ENCODE measurements around the gene SRPK2.
"Not testable (repeated sequence)": the region's sequence is repeated elsewhere in the genome, so short reads cannot be mapped to it uniquely, and the experiment has no call there.

The SRPK2 gene

DNA sequence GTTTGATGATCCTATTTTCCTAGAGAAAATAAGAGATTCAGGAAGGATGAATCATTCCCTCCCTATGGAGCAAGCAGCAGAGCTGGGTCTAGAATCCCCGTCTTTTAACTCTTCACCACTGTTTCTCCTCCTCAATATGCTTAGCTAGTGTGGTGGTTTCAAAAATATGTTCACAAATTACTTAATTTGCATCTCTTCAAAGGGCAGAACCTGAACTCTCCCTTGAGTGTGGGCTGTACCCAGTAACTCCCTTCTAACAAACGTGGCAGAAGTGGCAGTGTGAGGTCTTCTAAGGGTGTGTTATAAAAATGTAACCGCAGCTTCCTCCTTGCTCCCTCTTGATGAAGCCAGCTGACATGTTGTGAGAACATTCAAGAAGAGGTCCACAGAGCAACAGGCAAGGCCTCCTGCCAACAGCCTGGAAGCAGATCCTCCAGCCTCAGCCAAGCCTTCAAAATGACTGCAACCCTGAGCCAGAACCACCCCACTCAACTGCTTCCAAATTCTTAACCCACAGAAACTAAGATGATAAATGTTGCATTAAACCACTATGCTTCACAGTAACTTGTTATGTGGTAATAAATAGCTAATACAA is 36.6 kb downstream of the SRPK2 start:
- no peaks in the 10 kb centered on the region for H3K9me3 ChIP-seq (ENCODE audit: control insufficient read depth, low read depth, low read length)
- no peaks in the 10 kb centered on the region for H3K4me1 ChIP-seq (ENCODE audit: control insufficient read depth, low read depth, low read length)
- H3K27me3 ChIP-seq (ENCODE audit: control insufficient read depth, insufficient read depth, low read length): no peaks in the 10 kb centered on the region
- H3K4me3 ChIP-seq (ENCODE audit: low read length): no peak overlapping the region
- H3K9ac ChIP-seq (ENCODE audit: low read length): no peak overlapping the region
- H3K27ac ChIP-seq (ENCODE audit: low read length): no peak overlapping the region
- no peaks in the 10 kb centered on the region for H3K36me3 ChIP-seq (ENCODE audit: control insufficient read depth, low read depth, low read length)

GRCh38 chr7:105350906-105351305 is 37.8 kb downstream of the SRPK2 start:
- Histone ChIP-seq H3K27me3 (ENCODE audit: control insufficient read depth, insufficient read depth, low read length) (no peaks in the 10 kb centered on the region), H3K9me3 (ENCODE audit: control insufficient read depth, low read depth, low read length) (no peaks in the 10 kb centered on the region), H3K27ac (ENCODE audit: low read length) (no peak overlapping the region), H3K4me3 (ENCODE audit: low read length) (no peak overlapping the region), H3K4me1 (ENCODE audit: control insufficient read depth, low read depth, low read length) (no peaks in the 10 kb centered on the region), H3K36me3 (ENCODE audit: control insufficient read depth, low read depth, low read length) (no peaks in the 10 kb centered on the region), H3K9ac (ENCODE audit: low read length) (no peak overlapping the region)

DNA sequence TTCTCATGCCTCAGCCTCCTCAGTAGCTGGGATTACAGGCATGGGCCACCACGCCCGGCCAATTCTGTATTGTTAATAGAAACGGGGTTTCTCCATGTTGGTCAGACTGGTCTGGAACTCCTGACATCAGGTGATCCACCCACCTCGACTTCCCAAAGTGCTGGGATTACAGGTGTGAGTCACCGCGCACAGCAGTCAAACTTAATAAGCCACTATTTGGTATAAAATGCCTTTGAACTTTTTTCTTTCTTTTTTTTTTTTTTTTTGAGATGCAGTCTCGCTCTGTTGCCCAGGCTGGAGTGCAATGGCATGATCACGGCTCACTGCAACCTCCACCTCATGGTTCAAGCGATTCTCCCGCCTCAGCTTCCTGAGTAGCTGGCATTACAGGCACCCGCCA is 40.5 kb downstream of the SRPK2 start:
- not testable (repeated sequence) for H3K9ac ChIP-seq (ENCODE audit: low read length); H3K36me3 ChIP-seq (ENCODE audit: control insufficient read depth, low read depth, low read length); H3K27ac ChIP-seq (ENCODE audit: low read length); H3K4me3 ChIP-seq (ENCODE audit: low read length); H3K9me3 ChIP-seq (ENCODE audit: control insufficient read depth, low read depth, low read length); H3K4me1 ChIP-seq (ENCODE audit: control insufficient read depth, low read depth, low read length); H3K27me3 ChIP-seq (ENCODE audit: control insufficient read depth, insufficient read depth, low read length)

DNA sequence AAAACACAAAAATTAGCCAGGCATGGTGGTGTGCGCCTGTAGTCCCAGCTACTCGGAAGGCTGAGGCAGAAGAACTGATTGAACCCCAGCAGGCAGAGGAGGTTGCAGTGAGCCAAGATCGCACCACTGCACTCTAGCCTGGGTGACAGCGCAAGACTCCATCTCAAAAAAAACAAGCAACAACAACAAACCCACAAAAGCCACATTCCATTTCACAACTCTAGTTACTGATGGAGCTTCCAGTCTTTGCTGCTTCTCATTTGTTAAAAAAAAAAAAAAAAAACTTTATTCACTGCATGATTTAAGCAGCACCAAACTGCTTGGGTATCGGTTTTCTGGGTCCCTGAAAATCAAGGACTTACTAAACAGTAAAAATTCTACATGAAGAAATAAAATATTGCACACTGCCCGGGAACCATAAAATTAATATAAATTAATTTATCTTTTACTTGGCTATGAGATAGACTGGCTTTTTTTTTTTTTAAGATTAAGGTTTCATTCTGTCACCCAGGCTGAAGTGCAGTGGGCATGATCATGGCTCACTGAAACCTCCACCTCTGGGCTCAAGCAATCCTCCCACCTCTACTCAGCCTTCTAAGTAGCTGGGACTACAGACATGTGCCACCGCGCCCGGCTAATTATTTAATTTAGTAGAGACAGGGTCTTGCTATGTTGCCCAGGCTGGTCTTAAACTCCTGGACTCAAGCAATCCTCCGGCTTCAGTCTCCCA is 42.0 kb downstream of the SRPK2 start:
- Histone ChIP-seq H3K27me3 (ENCODE audit: control insufficient read depth, insufficient read depth, low read length) (no peaks in the 10 kb centered on the region), H3K27ac (ENCODE audit: low read length) (no peak overlapping the region), H3K4me3 (ENCODE audit: low read length) (no peak overlapping the region), H3K9ac (ENCODE audit: low read length) (no peak overlapping the region), H3K36me3 (ENCODE audit: control insufficient read depth, low read depth, low read length) (no peaks in the 10 kb centered on the region), H3K9me3 (ENCODE audit: control insufficient read depth, low read depth, low read length) (no peaks in the 10 kb centered on the region), H3K4me1 (ENCODE audit: control insufficient read depth, low read depth, low read length) (peaks cover 9% of the 10 kb centered on the region)

- Histone ChIP-seq H3K9ac (ENCODE audit: low read length) (no peak overlapping the region), H3K4me3 (ENCODE audit: low read length) (no peak overlapping the region), H3K36me3 (ENCODE audit: control insufficient read depth, low read depth, low read length) (no peaks in the 10 kb centered on the region), H3K9me3 (ENCODE audit: control insufficient read depth, low read depth, low read length) (no peaks in the 10 kb centered on the region), H3K27ac (ENCODE audit: low read length) (no peak overlapping the region), H3K27me3 (ENCODE audit: control insufficient read depth, insufficient read depth, low read length) (no peaks in the 10 kb centered on the region), H3K4me1 (ENCODE audit: control insufficient read depth, low read depth, low read length) (peaks cover 9% of the 10 kb centered on the region)
These were observed 42.6 kb downstream of the SRPK2 start for GRCh38 chr7:105346138-105346537.

- Histone ChIP-seq H3K27me3 (ENCODE audit: control insufficient read depth, insufficient read depth, low read length) (no peaks in the 10 kb centered on the region), H3K36me3 (ENCODE audit: control insufficient read depth, low read depth, low read length) (no peaks in the 10 kb centered on the region), H3K9ac (ENCODE audit: low read length) (no peak overlapping the region), H3K27ac (ENCODE audit: low read length) (no peak overlapping the region), H3K9me3 (ENCODE audit: control insufficient read depth, low read depth, low read length) (no peaks in the 10 kb centered on the region), H3K4me3 (ENCODE audit: low read length) (no peak overlapping the region), H3K4me1 (ENCODE audit: control insufficient read depth, low read depth, low read length) (peaks cover 9% of the 10 kb centered on the region)
These were observed 43.0 kb downstream of the SRPK2 start for GRCh38 chr7:105345725-105346124.

DNA sequence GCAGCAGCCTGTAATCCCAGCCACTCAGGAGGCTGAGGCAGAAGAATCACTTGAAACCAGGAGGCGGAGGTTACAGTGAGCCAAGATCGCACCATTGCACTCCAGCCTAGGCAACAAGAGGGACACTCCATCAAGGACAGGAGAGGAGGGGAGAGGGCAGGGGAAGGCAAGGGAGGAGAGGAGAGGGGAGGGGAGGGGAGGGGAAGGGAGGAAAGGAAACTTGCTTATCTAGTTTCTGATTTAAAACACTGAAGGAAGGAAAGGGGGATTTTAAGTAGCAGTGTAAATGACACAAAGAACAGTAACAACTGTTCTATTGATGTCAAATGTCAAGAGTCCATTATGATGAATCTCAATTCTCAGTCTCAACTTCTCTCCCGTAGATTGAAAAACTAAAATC is 43.7 kb downstream of the SRPK2 start:
- H3K4me1 ChIP-seq (ENCODE audit: control insufficient read depth, low read depth, low read length): peaks cover 9% of the 10 kb centered on the region
- no peak overlapping the region for H3K4me3 ChIP-seq (ENCODE audit: low read length)
- H3K9ac ChIP-seq (ENCODE audit: low read length): no peak overlapping the region
- no peak overlapping the region for H3K27ac ChIP-seq (ENCODE audit: low read length)
- H3K9me3 ChIP-seq (ENCODE audit: control insufficient read depth, low read depth, low read length): no peaks in the 10 kb centered on the region
- H3K36me3 ChIP-seq (ENCODE audit: control insufficient read depth, low read depth, low read length): no peaks in the 10 kb centered on the region
- H3K27me3 ChIP-seq (ENCODE audit: control insufficient read depth, insufficient read depth, low read length): no peaks in the 10 kb centered on the region

GRCh38 chr7:105339404-105340323 is 49.1 kb downstream of the SRPK2 start:
- Histone ChIP-seq H3K4me1 (ENCODE audit: control insufficient read depth, low read depth, low read length) (peaks cover 3% of the 10 kb centered on the region), H3K4me3 (ENCODE audit: low read length) (no peak overlapping the region), H3K9ac (ENCODE audit: low read length) (no peak overlapping the region), H3K36me3 (ENCODE audit: control insufficient read depth, low read depth, low read length) (no peaks in the 10 kb centered on the region), H3K9me3 (ENCODE audit: control insufficient read depth, low read depth, low read length) (no peaks in the 10 kb centered on the region), H3K27me3 (ENCODE audit: control insufficient read depth, insufficient read depth, low read length) (no peaks in the 10 kb centered on the region), H3K27ac (ENCODE audit: low read length) (no peak overlapping the region)

DNA sequence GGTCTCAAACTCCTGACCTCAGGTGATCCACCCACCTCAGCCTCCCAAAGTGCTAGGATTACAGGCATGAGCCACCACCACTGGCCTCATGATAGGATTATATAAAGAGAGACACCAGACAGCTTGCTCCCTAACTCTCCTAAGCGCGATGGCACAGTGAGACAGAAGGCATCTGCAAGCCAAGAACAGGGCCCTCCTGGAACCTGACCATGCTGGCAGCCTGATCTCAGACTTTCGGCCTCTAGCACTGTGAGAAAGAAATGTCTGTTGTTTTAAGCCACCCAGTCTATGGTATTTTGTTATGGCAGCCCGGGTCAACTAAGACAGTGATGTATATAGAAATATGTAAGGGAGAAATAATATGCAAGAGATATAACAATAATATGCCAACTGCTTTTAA is 51.2 kb downstream of the SRPK2 start:
- Histone ChIP-seq H3K9ac (ENCODE audit: low read length) (no peak overlapping the region), H3K4me3 (ENCODE audit: low read length) (no peak overlapping the region), H3K9me3 (ENCODE audit: control insufficient read depth, low read depth, low read length) (no peaks in the 10 kb centered on the region)

GRCh38 chr7:105336009-105336408 is 52.7 kb downstream of the SRPK2 start:
- no peaks in the 10 kb centered on the region for H3K9me3 ChIP-seq (ENCODE audit: control insufficient read depth, low read depth, low read length)

More for the DNA sequence above, 51.2 kb downstream of the SRPK2 start:
- Histone ChIP-seq H3K27ac (ENCODE audit: low read length) (no peak overlapping the region), H3K4me1 (ENCODE audit: control insufficient read depth, low read depth, low read length) (peaks cover 1% of the 10 kb centered on the region), H3K27me3 (ENCODE audit: control insufficient read depth, insufficient read depth, low read length) (no peaks in the 10 kb centered on the region), H3K36me3 (ENCODE audit: control insufficient read depth, low read depth, low read length) (no peaks in the 10 kb centered on the region)

GRCh38 chr7:105332661-105333060 is 56.1 kb downstream of the SRPK2 start:
- H3K27ac ChIP-seq (ENCODE audit: low read length); H3K27me3 ChIP-seq (ENCODE audit: control insufficient read depth, insufficient read depth, low read length); H3K36me3 ChIP-seq (ENCODE audit: control insufficient read depth, low read depth, low read length); H3K4me3 ChIP-seq (ENCODE audit: low read length); H3K9me3 ChIP-seq (ENCODE audit: control insufficient read depth, low read depth, low read length); H3K4me1 ChIP-seq (ENCODE audit: control insufficient read depth, low read depth, low read length); H3K9ac ChIP-seq (ENCODE audit: low read length): not testable (repeated sequence)

More at GRCh38 chr7:105336009-105336408, 52.7 kb downstream of the SRPK2 start:
- Histone ChIP-seq H3K27ac (ENCODE audit: low read length) (no peak overlapping the region), H3K9ac (ENCODE audit: low read length) (no peak overlapping the region), H3K36me3 (ENCODE audit: control insufficient read depth, low read depth, low read length) (no peaks in the 10 kb centered on the region), H3K27me3 (ENCODE audit: control insufficient read depth, insufficient read depth, low read length) (no peaks in the 10 kb centered on the region), H3K4me3 (ENCODE audit: low read length) (no peak overlapping the region), H3K4me1 (ENCODE audit: control insufficient read depth, low read depth, low read length) (no peaks in the 10 kb centered on the region)

Data from iPS-18a (cell line).